GM19023 (cell line): ENCODE results near the gene BCR.

Source experiments
- ATAC-seq: cut with Tn5 transposase; IDR thresholded peaks from one replicate; pipeline ENCODE4 v1.9.1; 2021; ENCODE audit warnings: mild to moderate bottlenecking, moderate library complexity; ENCODE audit not compliant: unreplicated experiment

The BCR gene

GRCh38 chr22:23285236-23285635, 104.9 kb downstream of the BCR start:
- ATAC-seq = no peak

DNA sequence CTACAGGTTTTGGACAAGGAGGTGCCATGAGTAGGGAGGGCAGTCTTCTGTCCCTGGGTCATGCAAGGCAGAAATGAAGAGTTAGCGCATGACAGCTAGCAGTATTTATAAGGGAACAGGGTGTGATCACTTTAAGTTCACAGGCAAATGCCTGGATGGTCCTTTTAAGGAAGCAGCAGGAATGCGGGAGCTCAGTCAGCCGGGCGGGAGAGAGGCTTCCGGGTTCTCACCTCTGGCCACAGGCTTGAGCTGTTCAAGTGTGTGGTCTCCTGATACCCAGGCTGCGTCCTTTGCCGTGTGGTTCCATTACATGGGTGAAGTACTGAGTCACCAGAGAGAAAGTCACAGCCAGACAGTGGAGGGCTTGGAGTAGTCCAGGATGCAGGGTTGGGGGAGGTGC, 105.4 kb downstream of the BCR start:
- no peak for ATAC-seq

DNA sequence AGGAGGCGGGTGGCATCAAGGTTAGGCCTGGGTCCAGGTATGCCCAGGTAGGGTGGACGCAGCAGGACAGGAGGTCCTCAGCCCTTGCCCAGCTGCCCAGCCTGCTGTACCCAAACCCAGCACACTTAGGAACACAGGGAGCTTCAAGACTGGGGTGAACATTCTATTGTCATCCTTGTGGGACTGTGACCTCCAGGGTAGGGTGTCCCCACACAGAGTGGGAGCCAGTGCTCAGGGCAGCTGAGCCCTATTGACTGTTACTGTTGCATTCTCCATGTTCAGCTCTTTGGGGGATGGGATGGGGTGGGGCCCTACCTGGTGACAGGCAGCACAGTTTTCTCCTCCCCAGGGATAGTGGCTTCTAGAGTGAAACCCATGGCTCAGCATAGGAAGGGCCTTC, 106.0 kb downstream of the BCR start:
- no peak for ATAC-seq

GRCh38 chr22:23287136-23288095, 107.1 kb downstream of the BCR start:
- no peak for ATAC-seq

DNA sequence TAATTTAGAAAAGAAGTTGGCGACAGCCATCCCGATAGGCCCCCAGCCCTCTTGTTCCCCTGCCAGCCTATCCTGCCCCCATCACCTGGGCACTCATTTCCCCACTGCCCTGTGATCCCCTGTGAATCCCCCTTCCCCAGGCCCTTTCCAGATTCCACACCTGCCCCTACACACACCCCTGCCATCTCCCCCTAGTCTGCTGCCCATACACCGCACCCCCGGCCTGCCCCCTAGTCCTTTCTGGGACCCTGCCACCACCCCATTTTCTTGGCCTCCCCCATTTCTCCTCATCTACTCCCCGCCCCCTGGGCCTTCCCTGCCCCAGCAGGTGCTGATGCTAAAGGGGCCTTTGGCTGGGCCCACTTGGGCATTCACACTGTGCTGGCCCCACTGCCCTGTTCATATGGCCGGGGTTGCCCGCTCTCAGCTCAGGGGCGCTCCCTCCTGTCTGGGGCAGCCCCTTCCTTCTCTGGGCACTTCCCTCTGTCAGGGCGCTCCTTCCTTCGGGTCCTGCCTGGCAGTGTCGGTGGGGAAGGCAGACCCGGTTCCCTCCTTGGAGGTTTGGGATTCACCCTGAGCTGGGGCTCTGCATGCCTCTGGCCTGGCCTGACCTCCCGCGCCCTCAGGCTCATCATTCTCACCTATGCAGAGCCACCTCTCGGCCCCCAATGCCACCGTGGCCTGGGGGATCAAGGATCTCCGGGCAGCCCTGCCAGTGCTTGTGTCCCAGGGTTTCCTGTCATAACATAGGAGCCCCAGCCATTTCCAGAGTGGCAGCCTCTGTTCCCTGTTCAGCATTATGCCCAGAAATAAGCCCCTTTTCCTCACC, 108.2 kb downstream of the BCR start:
- ATAC-seq = no peak

DNA sequence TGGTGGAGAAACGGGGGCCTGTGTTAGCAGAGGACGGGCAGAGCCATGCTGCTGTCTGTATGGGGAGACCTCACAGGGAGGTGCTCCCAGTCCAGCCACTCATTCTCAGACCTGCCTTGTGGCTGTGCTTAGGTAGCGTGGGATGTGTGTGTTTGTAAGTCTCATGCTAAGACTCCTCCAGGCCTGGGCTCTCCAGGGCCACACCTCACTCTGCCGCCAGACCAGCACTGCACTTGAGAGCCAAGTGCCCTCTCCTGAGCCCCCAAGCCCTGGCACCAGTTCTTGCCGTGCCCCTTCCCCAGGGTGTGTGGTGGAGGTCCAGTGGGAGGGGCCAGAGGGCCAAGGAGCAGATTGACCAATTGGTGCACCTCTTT, 108.8 kb downstream of the BCR start:
- no peak for ATAC-seq

DNA sequence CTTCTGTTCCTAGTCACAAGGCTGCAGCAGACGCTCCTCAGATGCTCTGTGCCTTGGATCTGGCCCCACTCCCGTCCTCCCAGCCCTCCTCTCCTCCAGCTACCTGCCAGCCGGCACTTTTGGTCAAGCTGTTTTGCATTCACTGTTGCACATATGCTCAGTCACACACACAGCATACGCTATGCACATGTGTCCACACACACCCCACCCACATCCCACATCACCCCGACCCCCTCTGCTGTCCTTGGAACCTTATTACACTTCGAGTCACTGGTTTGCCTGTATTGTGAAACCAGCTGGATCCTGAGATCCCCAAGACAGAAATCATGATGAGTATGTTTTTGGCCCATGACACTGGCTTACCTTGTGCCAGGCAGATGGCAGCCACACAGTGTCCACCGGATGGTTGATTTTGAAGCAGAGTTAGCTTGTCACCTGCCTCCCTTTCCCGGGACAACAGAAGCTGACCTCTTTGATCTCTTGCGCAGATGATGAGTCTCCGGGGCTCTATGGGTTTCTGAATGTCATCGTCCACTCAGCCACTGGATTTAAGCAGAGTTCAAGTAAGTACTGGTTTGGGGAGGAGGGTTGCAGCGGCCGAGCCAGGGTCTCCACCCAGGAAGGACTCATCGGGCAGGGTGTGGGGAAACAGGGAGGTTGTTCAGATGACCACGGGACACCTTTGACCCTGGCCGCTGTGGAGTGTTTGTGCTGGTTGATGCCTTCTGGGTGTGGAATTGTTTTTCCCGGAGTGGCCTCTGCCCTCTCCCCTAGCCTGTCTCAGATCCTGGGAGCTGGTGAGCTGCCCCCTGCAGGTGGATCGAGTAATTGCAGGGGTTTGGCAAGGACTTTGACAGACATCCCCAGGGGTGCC, 109.8 kb downstream of the BCR start:
- no peak for ATAC-seq

DNA sequence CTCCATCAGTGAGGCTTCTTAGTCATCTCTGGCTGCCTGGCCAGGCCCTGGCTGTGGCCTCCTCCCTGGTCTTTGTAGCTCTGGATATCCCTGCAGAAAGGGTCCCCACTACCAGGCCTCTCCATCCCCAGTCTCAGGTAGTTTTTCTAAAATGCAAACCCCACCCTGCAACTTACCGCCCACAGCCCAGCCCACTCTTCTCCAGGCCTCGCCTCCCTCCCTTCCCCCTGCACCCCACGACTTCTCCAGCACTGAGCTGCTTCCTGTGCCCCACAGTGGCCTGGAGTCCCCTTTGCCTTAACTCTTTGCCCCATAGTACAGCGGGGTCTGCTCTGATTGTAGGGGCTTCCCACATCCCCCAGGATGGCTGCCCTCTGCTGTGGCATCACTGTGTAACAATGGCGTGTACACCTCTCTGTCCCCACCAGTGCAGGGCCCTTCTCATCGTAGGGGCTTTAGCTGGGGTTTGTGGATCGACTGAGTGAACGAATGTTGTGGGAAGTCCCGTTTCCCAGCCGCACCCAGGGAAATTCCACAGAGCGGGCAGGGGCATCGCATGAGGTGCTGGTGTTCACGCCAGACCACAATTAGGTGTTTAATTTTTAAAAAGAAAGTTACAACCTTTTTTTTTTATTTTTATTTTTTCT, 111.6 kb downstream of the BCR start:
- ATAC-seq = no peak

DNA sequence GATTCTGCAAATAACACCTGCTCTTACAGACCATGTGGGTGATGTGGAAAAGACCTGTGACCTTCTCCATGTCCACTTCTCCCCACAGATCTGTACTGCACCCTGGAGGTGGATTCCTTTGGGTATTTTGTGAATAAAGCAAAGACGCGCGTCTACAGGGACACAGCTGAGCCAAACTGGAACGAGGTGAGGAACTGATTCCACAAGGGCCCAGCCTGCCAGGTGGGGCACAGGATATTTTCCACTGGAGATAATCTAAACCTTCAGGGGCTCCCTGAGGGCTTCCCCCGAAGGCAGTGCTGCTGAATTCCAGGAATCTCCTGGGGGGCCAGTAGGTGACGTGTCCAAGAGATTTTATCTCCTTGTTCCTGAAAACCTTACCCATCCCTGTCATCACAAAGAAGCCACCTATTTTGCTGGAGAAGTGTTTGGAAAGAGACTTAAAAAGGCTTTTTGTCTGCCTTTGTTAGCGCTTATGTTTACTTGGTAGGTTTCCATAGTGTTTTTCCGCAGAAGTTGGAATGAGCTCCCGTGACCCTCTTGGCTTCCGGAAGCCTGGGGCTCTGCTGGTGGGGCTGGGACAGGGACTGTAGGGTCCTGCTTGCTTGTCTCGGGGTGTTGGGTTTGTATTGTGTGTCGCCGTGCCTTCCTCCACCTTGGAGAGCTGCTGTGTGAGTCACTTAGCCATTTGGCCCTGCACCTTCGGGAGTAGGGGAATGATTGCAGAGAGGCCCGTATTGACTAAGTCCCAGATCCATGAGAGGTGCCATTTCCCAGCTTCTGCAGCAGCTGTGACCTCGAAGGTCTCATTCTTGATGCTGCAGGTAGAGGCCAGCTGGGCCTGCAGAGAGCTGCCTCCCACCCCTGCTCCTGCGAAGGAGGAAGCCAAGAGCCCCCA, 112.4 kb downstream of the BCR start:
- ATAC-seq = no peak

GRCh38 chr22:23293720-23294119, 113.4 kb downstream of the BCR start:
- ATAC-seq = no peak

DNA sequence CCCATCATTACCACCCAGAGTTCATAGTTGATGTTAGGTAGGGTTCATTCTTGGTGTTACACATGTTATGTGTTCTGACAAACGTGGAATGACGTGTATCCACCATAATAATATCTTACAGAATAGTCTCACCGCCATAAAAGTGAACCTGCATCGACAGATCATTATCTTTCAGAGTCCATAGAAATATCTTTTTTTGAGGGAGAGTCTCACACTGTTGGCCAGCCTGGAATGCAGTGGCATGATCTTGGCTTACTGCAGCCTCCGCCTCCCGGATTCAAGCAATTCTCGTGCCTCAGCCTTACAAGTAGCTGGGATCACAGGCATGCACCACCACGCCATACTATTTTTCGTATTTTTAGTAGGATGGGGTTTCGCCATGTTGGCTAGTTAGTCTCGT, 113.9 kb downstream of the BCR start:
- ATAC-seq = no peak

GRCh38 chr22:23300476-23300875, 120.2 kb downstream of the BCR start:
- ATAC-seq = no peak

DNA sequence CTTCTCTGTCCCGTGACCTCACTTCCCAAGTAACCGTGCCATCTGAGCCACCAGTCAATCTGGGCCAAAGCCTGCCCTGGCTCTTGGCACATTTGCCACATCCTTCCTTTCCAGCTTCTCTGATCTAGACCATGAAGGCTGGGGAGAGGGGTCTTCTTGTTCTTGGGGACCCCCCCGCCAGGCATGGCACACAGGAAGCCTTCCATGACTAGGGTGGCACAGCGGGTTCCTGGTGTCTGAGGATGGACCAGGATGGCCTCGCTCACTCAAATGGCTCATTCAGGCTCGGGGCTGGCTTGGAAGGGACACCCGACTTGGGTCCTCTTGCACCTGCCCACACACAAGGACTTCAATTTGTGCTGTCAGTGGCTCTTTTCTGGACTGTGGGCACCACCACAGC, 121.3 kb downstream of the BCR start:
- ATAC-seq = no peak

DNA sequence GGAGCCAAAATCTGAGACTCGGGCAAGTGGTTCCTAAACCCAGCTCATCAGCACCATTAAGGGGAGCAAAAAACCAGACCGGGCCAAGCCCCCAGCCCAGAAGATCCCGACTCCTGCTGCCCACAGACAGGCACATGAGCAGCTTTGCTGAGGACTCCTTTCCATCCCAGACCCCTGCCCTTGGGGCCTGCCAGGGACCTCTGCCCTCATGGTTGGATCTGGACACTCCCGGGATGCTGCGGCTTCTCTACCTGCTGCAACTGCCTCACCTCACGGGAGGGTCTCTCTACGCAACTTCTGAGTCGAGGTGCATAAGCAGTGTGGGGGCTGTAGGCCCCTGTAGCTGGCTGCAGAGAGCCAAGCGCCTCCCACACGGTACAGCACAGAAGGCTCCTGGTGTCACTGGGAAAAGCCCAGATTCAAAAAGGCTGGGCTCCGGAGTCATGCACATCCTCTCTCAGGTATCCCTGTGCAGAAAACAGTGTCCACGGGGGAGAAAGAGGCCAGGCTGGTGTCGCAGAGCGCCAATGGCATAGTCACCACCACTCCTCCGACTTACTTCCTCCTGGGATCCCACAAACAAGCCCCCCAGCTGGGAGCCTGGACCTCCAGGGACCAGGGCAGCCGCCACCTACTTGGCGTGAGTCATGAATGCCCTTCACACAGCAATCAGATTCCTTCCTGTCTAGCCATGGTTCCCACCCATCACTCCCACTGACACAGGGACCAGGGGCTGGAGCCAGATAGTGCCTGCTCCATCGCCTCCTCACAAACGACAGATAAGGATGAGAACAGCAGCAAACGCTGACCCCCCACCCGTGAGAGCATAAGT, 122.1 kb downstream of the BCR start:
- ATAC-seq = no peak

- no peak for ATAC-seq
These were observed 125.1 kb downstream of the BCR start for GRCh38 chr22:23305321-23305910.

DNA sequence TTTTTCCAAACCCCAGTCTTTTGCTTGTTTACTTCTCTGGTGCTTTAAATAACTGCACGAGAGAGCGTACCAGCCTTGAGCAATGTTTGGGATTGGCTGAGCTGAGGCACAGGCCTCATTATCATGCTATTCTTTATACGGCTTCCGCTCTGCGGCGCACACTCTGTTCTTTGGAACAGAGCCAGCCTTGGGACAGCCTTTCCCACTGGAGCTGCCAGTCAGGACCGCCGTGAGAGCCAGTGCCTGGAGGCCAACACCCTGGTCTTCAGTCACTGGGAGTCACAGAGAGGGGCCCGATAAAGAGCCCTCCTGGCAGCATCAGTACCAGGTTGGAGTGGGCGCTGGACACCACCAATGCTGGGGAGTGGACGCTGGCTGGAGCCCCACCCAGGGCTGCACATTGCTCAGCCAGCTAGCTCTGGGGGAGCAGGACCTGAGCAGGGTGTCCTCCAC, 125.6 kb downstream of the BCR start:
- no peak for ATAC-seq

GRCh38 chr22:23306438-23306921, 126.2 kb downstream of the BCR start:
- no peak for ATAC-seq

DNA sequence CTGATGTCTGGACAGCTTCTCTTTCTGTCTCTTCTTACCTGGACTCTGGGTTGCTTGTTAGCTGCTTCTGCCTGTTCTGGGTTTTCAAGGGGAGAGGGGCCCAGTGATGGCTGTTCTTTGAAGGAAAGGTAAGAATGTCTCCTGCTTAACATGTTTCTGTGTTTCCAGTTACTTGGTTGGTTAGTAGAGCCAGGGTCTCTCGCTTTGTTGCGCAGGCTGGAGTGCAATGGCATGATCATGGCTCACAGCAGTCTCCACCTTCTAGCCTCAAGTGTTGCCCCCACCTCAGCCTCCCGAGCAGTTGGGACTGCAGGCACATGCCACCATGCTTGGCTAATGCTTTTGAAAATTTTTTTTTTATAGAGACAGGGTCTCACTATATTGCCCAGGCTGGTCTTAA, 126.6 kb downstream of the BCR start:
- no peak for ATAC-seq
